MM.1S (cell line): ENCODE measurements around the gene CLCA1.

Source experiments
- CTCF ChIP-seq: fragments of 300-600 bp; sonication (generic); IDR thresholded peaks from 2 replicates; pipeline ENCODE4 v1.5.1; 2016; ENCODE audit warnings: antibody characterized with exemption, low read length, mixed read lengths
- EZH2 ChIP-seq: fragments of 300-600 bp; sonication (generic); optimal IDR thresholded peaks from 2 replicates; pipeline ENCODE3; 2017; ENCODE audit warnings: low read depth, mild to moderate bottlenecking, antibody characterized with exemption, low read length, mixed read lengths
- EZH2phosphoT487 ChIP-seq: fragments of 300-600 bp; sonication (generic); IDR thresholded peaks from 2 replicates; pipeline ENCODE4 v1.6.1; 2018; ENCODE audit warnings: antibody characterized with exemption, low read length

GRCh38 chr1:86521522-86521891, 52.8 kb downstream of the CLCA1 start:
- TF ChIP-seq EZH2 = no peak
- TF ChIP-seq CTCF = no peak
- TF ChIP-seq EZH2phosphoT487 = no peak
